GM18498 (cell line): ENCODE measurements around the gene IRF3.

ENCODE experiments used
- ATAC-seq: cut with Tn5 transposase; IDR thresholded peaks from one replicate; pipeline ENCODE4 v1.9.1; 2021; ENCODE audit warnings: mild to moderate bottlenecking, moderate library complexity; ENCODE audit not compliant: unreplicated experiment

The IRF3 gene

GRCh38 chr19:49672131-49672919, 6.7 kb upstream of the IRF3 start:
- ATAC-seq: no peak

GRCh38 chr19:49669516-49669915, 3.9 kb upstream of the IRF3 start:
- ATAC-seq: no peak

GRCh38 chr19:49667473-49667872, 1.8 kb upstream of the IRF3 start:
- no peak for ATAC-seq

- no peak for ATAC-seq
These were observed 425 bp upstream of the IRF3 start for GRCh38 chr19:49666120-49666444.

- no peak for ATAC-seq
These were observed 664 bp downstream of the IRF3 start for GRCh38 chr19:49665036-49665350.

- ATAC-seq: no peak
These were observed 1.3 kb downstream of the IRF3 start for GRCh38 chr19:49664171-49665035.

GRCh38 chr19:49663224-49663623, 2.4 kb downstream of the IRF3 start:
- ATAC-seq: no peak

- ATAC-seq: no peak
These were observed 3.6 kb downstream of the IRF3 start for GRCh38 chr19:49662011-49662410.

- no peak for ATAC-seq
These were observed 5.2 kb downstream of the IRF3 start for GRCh38 chr19:49660338-49660961.

- no peak for ATAC-seq
These were observed 6.9 kb downstream of the IRF3 start for GRCh38 chr19:49658566-49659442.

- no peak for ATAC-seq
These were observed 7.5 kb downstream of the IRF3 start for GRCh38 chr19:49658139-49658517.

GRCh38 chr19:49657493-49658138, 8.0 kb downstream of the IRF3 start:
- no peak for ATAC-seq

- no peak for ATAC-seq
These were observed 9.1 kb downstream of the IRF3 start for GRCh38 chr19:49656456-49657109.

GRCh38 chr19:49655570-49656455, 9.8 kb downstream of the IRF3 start:
- ATAC-seq: no peak

GRCh38 chr19:49654581-49654980, 11.1 kb downstream of the IRF3 start:
- ATAC-seq: no peak

- ATAC-seq: no peak
These were observed 12.2 kb downstream of the IRF3 start for GRCh38 chr19:49653466-49653806.

- ATAC-seq: no peak
These were observed 12.8 kb downstream of the IRF3 start for GRCh38 chr19:49652551-49653465.
